CD4-positive, alpha-beta T cell treated with Interleukin-4 for 4 hours (primary cell): ENCODE data around the gene MAD1L1.

Experiments used
- DNase-seq: peaks from one replicate; pipeline ENCODE4 v3.0.0-alpha.2; 2020

MAD1L1 gene

GRCh38 chr7:2112261-2113198, 120.2 kb downstream of the MAD1L1 start:
- no peak for DNase-seq

GRCh38 chr7:2111568-2111967, 121.2 kb downstream of the MAD1L1 start:
- DNase-seq: no peak

- DNase-seq: no peak
Measured at GRCh38 chr7:2110610-2111396, 121.9 kb downstream of the MAD1L1 start.

GRCh38 chr7:2109936-2110609, 122.7 kb downstream of the MAD1L1 start:
- DNase-seq: peak; percentile 48

- no peak for DNase-seq
Measured at GRCh38 chr7:2109251-2109872, 123.4 kb downstream of the MAD1L1 start.

- DNase-seq: no peak
Measured at GRCh38 chr7:2108501-2109250, 124.1 kb downstream of the MAD1L1 start.

- DNase-seq: no peak
Measured at GRCh38 chr7:2108071-2108455, 124.7 kb downstream of the MAD1L1 start.

- DNase-seq: no peak
Measured at GRCh38 chr7:2107386-2108070, 125.2 kb downstream of the MAD1L1 start.

GRCh38 chr7:2106924-2107323, 125.8 kb downstream of the MAD1L1 start:
- no peak for DNase-seq

- DNase-seq: no peak
Measured at GRCh38 chr7:2106440-2106839, 126.3 kb downstream of the MAD1L1 start.

GRCh38 chr7:2105917-2106316, 126.8 kb downstream of the MAD1L1 start:
- no peak for DNase-seq

GRCh38 chr7:2105280-2105679, 127.5 kb downstream of the MAD1L1 start:
- no peak for DNase-seq

- no peak for DNase-seq
Measured at GRCh38 chr7:2104716-2105115, 128.0 kb downstream of the MAD1L1 start.

- peak; percentile 49 for DNase-seq
Measured at GRCh38 chr7:2104107-2104710, 128.5 kb downstream of the MAD1L1 start.

GRCh38 chr7:2103071-2103898, 129.5 kb downstream of the MAD1L1 start:
- DNase-seq: no peak

GRCh38 chr7:2102375-2102723, 130.4 kb downstream of the MAD1L1 start:
- DNase-seq: peak; percentile 6

GRCh38 chr7:2101630-2102374, 130.9 kb downstream of the MAD1L1 start:
- DNase-seq: no peak

- no peak for DNase-seq
Measured at GRCh38 chr7:2100278-2101208, 132.2 kb downstream of the MAD1L1 start.
